ENCODE results near the gene FGFR1OP2. TPM values are rescaled to one million over a fixed set of nuclear protein-coding genes. Genes with fewer than 3 reads are reported as not detected.
"Not testable (repeated sequence)": the region's sequence is repeated elsewhere in the genome, so short reads cannot be mapped to it uniquely, and the experiment has no call there.

The FGFR1OP2 gene
- total RNA-seq (56.0 TPM), polyA plus RNA-seq (52.4 TPM)
- long read RNA-seq, donor 1, partial matches to known transcripts = 0 of 3 reads
- long read RNA-seq, donor 1, other reads (novel, unspliced or antisense) = 0 of 3 reads
- long read RNA-seq, donor 2 = 0 reads
- long read RNA-seq, donor 3, transcript FGFR1OP2-206 (5 exons, 956 nt) = minor isoform, 11 of 115 reads
- long read RNA-seq, donor 3, transcript FGFR1OP2-202 (6 exons, 2,790 nt) = major isoform, 24 of 115 reads
- long read RNA-seq, donor 3, transcript FGFR1OP2-203 (4 exons, 865 nt) = minor isoform, 5 of 115 reads
- long read RNA-seq, donor 3, partial matches to known transcripts = 49 of 115 reads
- long read RNA-seq, donor 3, other reads (novel, unspliced or antisense) = 21 of 115 reads
- long read RNA-seq, donor 4, transcript FGFR1OP2-202 (6 exons, 2,790 nt) = major isoform, 8 of 52 reads
- long read RNA-seq, donor 4, partial matches to known transcripts = 11 of 52 reads
- long read RNA-seq, donor 4, other reads (novel, unspliced or antisense) = 28 of 52 reads
- long read RNA-seq, donor 5, transcript FGFR1OP2-206 (5 exons, 956 nt) = minor isoform, 9 of 50 reads
- long read RNA-seq, donor 5, transcript FGFR1OP2-202 (6 exons, 2,790 nt) = major isoform, 29 of 50 reads
- long read RNA-seq, donor 5, transcript FGFR1OP2-204 (2 exons, 2,945 nt) = minor isoform, 6 of 50 reads
- long read RNA-seq, donor 5, partial matches to known transcripts = 0 of 50 reads
- long read RNA-seq, donor 5, other reads (novel, unspliced or antisense) = 0 of 50 reads
- long read RNA-seq, donor 6, transcript FGFR1OP2-206 (5 exons, 956 nt) = minor isoform, 5 of 171 reads
- long read RNA-seq, donor 6, transcript FGFR1OP2-202 (6 exons, 2,790 nt) = major isoform, 14 of 171 reads
- long read RNA-seq, donor 6, partial matches to known transcripts = 147 of 171 reads
- long read RNA-seq, donor 6, other reads (novel, unspliced or antisense) = 0 of 171 reads
- long read RNA-seq, donor 7, transcript FGFR1OP2-202 (6 exons, 2,790 nt) = major isoform, 24 of 48 reads
- long read RNA-seq, donor 7, partial matches to known transcripts = 16 of 48 reads
- long read RNA-seq, donor 7, other reads (novel, unspliced or antisense) = 0 of 48 reads
- long read RNA-seq, donor 8, transcript FGFR1OP2-202 (6 exons, 2,790 nt) = major isoform, 7 of 15 reads
- long read RNA-seq, donor 8, partial matches to known transcripts = 0 of 15 reads
- long read RNA-seq, donor 8, other reads (novel, unspliced or antisense) = 0 of 15 reads
- long read RNA-seq, donor 9, transcript FGFR1OP2-201 (7 exons, 2,924 nt) = minor isoform, 5 of 28 reads
- long read RNA-seq, donor 9, transcript FGFR1OP2-202 (6 exons, 2,790 nt) = minor isoform, 8 of 28 reads
- long read RNA-seq, donor 9, transcript FGFR1OP2-203 (4 exons, 865 nt) = major isoform, 9 of 28 reads
- long read RNA-seq, donor 9, partial matches to known transcripts = 0 of 28 reads
- long read RNA-seq, donor 9, other reads (novel, unspliced or antisense) = 0 of 28 reads
- long read RNA-seq, donor 10, transcript FGFR1OP2-202 (6 exons, 2,790 nt) = major isoform, 18 of 56 reads
- long read RNA-seq, donor 10, partial matches to known transcripts = 25 of 56 reads
- long read RNA-seq, donor 10, other reads (novel, unspliced or antisense) = 5 of 56 reads

DNA sequence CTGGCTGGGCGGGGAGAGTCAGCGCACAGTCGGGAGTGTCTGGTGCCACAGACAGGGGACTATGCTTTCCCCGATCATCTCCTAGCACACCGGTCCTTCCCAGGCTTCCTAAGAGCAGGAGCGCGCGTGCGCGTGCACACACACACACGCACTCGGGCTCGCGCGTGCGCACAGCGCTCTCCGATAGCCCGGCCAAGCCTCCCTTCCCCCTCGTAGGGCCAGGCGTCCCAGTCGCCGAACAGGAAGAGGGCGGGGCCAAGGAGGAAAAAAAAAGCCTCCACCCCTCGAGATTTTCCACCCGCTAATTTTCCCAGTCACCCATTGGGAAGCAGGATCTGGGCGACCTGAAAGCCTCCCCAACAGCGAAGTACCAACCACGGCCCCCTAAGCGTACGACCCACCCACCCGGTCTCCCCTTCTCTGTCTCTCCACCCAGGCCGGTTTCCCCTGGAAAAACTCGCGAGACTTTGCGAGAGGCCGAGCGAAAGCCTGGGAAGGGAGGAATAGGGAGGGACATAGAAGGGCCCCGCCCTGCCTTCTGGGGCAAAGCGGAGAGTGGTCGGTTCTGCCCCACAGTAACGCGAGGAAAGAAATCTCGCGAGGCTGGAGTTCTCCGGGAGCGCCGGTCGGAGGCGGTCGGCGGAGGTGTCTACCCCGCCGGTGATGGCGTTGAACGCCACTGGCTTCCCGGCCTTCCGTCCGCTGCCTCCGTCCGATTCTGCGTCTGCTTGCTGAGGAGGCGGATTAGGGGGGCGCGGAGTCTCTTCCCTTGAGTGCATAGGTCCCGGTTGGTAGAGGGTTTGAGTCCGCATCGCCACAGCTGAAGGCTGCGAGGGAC is at the start of gene FGFR1OP2, which contains the start of gene INTS13:
TSS of gene FGFR1OP2 (plus strand) at position 608 of the 838 bp plus-strand sequence. CDS start 15,689 bp downstream, outside the sequence.
TSS of gene INTS13 (minus strand) at position 119 of the 838 bp plus-strand sequence. CDS start 1,178 bp downstream, outside the sequence.
- Histone ChIP-seq H3K9me3 (ENCODE audit: control insufficient read depth in 2 of 2, insufficient read depth in 1 of 2, low read length in 1 of 2) (no peaks in the 10 kb centered on the region), H3K4me3 (ENCODE audit: low read length in 2 of 2) (peak within 1 kb of the TSS; percentile 65 to 95), H3K27ac (ENCODE audit: low read depth in 1 of 2, low read length in 1 of 2) (peak within 1 kb of the TSS; percentile 83 to 94), H3K36me3 (ENCODE audit: control insufficient read depth in 2 of 2, insufficient read depth in 2 of 2, low read length in 1 of 2) (peaks cover 0 to 8% of the 10 kb centered on the region in 2 donors), H3K4me1 (ENCODE audit: control insufficient read depth in 2 of 2, insufficient read depth in 2 of 2, low read length in 2 of 2) (peaks cover 16 to 25% of the 10 kb centered on the region in 2 donors), H3K27me3 (ENCODE audit: control insufficient read depth in 2 of 2, insufficient read depth in 1 of 2, low read length in 1 of 2) (no peaks in the 10 kb centered on the region)
- peak; percentile 96 to 99 (median 97) for DNase-seq (ENCODE audit: low read depth in 6 of 9, low spot score in 9 of 9)
- under 1% methylated on average over 69 of the region's 69 CpGs for whole genome bisulfite sequencing

GRCh38 chr12:26890784-26891183 is 47.5 kb upstream of the FGFR1OP2 start:
- Histone ChIP-seq H3K9me3 (ENCODE audit: control insufficient read depth in 2 of 2, insufficient read depth in 1 of 2, low read length in 1 of 2) (no peaks in the 10 kb centered on the region), H3K4me3 (ENCODE audit: low read length in 2 of 2) (no peak overlapping the region), H3K27me3 (ENCODE audit: control insufficient read depth in 2 of 2, insufficient read depth in 1 of 2, low read length in 1 of 2) (no peaks in the 10 kb centered on the region), H3K36me3 (ENCODE audit: control insufficient read depth in 2 of 2, insufficient read depth in 2 of 2, low read length in 1 of 2) (no peaks in the 10 kb centered on the region), H3K27ac (ENCODE audit: low read depth in 1 of 2, low read length in 1 of 2) (no peak overlapping the region), H3K4me1 (ENCODE audit: control insufficient read depth in 2 of 2, insufficient read depth in 2 of 2, low read length in 2 of 2) (no peaks in the 10 kb centered on the region)
- WGBS = 98% methylated on average over 5 of the region's 5 CpGs
- DNase-seq (ENCODE audit: low read depth in 6 of 9, low spot score in 9 of 9) = no peak

- no peaks in the 10 kb centered on the region for H3K9me3 ChIP-seq (ENCODE audit: control insufficient read depth in 2 of 2, insufficient read depth in 1 of 2, low read length in 1 of 2)
- DNase-seq (ENCODE audit: low read depth in 6 of 9, low spot score in 9 of 9) = no peak
- peaks cover 0 to 6% of the 10 kb centered on the region in 2 donors for H3K36me3 ChIP-seq (ENCODE audit: control insufficient read depth in 2 of 2, insufficient read depth in 2 of 2, low read length in 1 of 2)
- WGBS = 49% methylated on average over 1 of the region's 1 CpG
- no peaks in the 10 kb centered on the region for H3K4me1 ChIP-seq (ENCODE audit: control insufficient read depth in 2 of 2, insufficient read depth in 2 of 2, low read length in 2 of 2)
- no peak overlapping the region for H3K27ac ChIP-seq (ENCODE audit: low read depth in 1 of 2, low read length in 1 of 2)
- H3K27me3 ChIP-seq (ENCODE audit: control insufficient read depth in 2 of 2, insufficient read depth in 1 of 2, low read length in 1 of 2) = no peaks in the 10 kb centered on the region
- no peak overlapping the region for H3K4me3 ChIP-seq (ENCODE audit: low read length in 2 of 2)
These were observed 46.6 kb upstream of the FGFR1OP2 start for GRCh38 chr12:26891704-26892103.

DNA sequence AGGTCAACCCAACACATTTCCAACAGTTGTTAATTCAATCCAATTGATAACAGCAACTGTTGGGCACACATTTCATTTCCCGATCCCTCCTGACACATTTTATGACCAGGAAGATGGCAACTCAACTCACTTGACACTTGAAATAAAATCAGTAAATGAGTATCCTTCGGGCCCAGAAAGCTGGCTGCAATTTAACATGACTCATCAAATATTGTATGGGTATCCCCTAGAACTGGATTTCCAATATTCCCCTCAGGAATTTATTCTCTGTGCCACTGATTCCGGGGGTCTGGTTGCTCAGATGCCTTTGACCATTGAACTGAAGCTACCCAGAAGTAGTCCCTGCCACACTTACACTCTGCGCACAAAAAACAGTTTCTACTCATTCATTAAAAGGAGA is 42.6 kb upstream of the FGFR1OP2 start:
- DNase-seq (ENCODE audit: low read depth in 6 of 9, low spot score in 9 of 9) = no peak

DNA sequence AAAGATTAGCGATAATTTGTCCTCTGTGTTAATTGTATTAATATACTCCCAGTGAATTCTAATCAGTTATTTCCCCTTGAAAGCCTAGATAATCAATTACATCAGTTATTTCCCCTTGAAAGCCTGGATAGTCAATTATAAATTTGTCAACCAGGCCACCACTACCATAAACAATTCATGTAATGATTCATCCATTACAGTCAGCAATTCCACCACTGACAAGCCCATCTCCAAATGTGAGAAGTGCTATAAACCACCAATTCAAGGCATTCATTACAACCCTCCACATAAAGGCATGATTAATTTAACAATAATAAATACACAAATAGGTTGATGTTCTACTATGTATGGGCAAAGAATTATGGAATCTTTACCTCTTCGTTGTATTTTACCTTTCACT is 41.4 kb upstream of the FGFR1OP2 start:
- no peaks in the 10 kb centered on the region for H3K9me3 ChIP-seq (ENCODE audit: control insufficient read depth in 2 of 2, insufficient read depth in 1 of 2, low read length in 1 of 2)
- no peak for DNase-seq (ENCODE audit: low read depth in 6 of 9, low spot score in 9 of 9)
- peaks cover 3 to 19% of the 10 kb centered on the region in 2 donors for H3K36me3 ChIP-seq (ENCODE audit: control insufficient read depth in 2 of 2, insufficient read depth in 2 of 2, low read length in 1 of 2)
- no peaks in the 10 kb centered on the region for H3K27me3 ChIP-seq (ENCODE audit: control insufficient read depth in 2 of 2, insufficient read depth in 1 of 2, low read length in 1 of 2)
- WGBS = 98% methylated on average over 2 of the region's 2 CpGs
- no peaks in the 10 kb centered on the region for H3K4me1 ChIP-seq (ENCODE audit: control insufficient read depth in 2 of 2, insufficient read depth in 2 of 2, low read length in 2 of 2)
- H3K4me3 ChIP-seq (ENCODE audit: low read length in 2 of 2) = no peak overlapping the region
- no peak overlapping the region for H3K27ac ChIP-seq (ENCODE audit: low read depth in 1 of 2, low read length in 1 of 2)

More for the DNA sequence above, 42.6 kb upstream of the FGFR1OP2 start:
- 99% methylated on average over 4 of the region's 4 CpGs for WGBS
- Histone ChIP-seq H3K9me3 (ENCODE audit: control insufficient read depth in 2 of 2, insufficient read depth in 1 of 2, low read length in 1 of 2) (no peaks in the 10 kb centered on the region), H3K27ac (ENCODE audit: low read depth in 1 of 2, low read length in 1 of 2) (no peak overlapping the region), H3K27me3 (ENCODE audit: control insufficient read depth in 2 of 2, insufficient read depth in 1 of 2, low read length in 1 of 2) (no peaks in the 10 kb centered on the region), H3K4me1 (ENCODE audit: control insufficient read depth in 2 of 2, insufficient read depth in 2 of 2, low read length in 2 of 2) (no peaks in the 10 kb centered on the region), H3K4me3 (ENCODE audit: low read length in 2 of 2) (no peak overlapping the region), H3K36me3 (ENCODE audit: control insufficient read depth in 2 of 2, insufficient read depth in 2 of 2, low read length in 1 of 2) (peaks cover 3 to 19% of the 10 kb centered on the region in 2 donors)

DNA sequence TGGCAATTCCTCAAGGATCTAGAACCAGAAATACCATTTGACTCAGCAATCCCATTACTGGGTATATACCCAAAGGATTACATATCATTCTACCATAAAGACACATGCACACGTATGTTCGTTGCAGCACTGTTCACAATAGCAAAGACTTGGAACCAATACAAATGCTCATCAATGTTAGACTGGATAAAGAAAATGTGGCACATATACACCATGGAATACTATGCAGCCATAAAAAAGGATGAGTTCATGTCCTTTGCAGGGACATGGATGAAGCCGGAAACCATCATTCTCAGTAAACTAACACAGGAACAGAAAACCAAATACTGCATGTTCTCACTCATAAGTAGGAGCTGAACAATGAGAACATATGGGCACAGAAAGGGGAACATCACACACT is 34.9 kb upstream of the FGFR1OP2 start:
- not testable (repeated sequence) for H3K4me1 ChIP-seq (ENCODE audit: control insufficient read depth in 2 of 2, insufficient read depth in 2 of 2, low read length in 2 of 2); H3K4me3 ChIP-seq (ENCODE audit: low read length in 2 of 2); H3K27ac ChIP-seq (ENCODE audit: low read depth in 1 of 2, low read length in 1 of 2); H3K27me3 ChIP-seq (ENCODE audit: control insufficient read depth in 2 of 2, insufficient read depth in 1 of 2, low read length in 1 of 2); DNase-seq (ENCODE audit: low read depth in 6 of 9, low spot score in 9 of 9); H3K9me3 ChIP-seq (ENCODE audit: control insufficient read depth in 2 of 2, insufficient read depth in 1 of 2, low read length in 1 of 2)
- WGBS = 99% methylated on average over 2 of the region's 3 CpGs
- H3K36me3 ChIP-seq (ENCODE audit: control insufficient read depth in 2 of 2, insufficient read depth in 2 of 2, low read length in 1 of 2) = peaks cover 8 to 33% of the 10 kb centered on the region in 2 donors

- Histone ChIP-seq H3K27ac (ENCODE audit: low read depth in 1 of 2, low read length in 1 of 2) (no peak overlapping the region), H3K4me3 (ENCODE audit: low read length in 2 of 2) (no peak overlapping the region), H3K4me1 (ENCODE audit: control insufficient read depth in 2 of 2, insufficient read depth in 2 of 2, low read length in 2 of 2) (peaks cover 6 to 10% of the 10 kb centered on the region in 2 donors), H3K36me3 (ENCODE audit: control insufficient read depth in 2 of 2, insufficient read depth in 2 of 2, low read length in 1 of 2) (peaks cover 12 to 40% of the 10 kb centered on the region in 2 donors), H3K27me3 (ENCODE audit: control insufficient read depth in 2 of 2, insufficient read depth in 1 of 2, low read length in 1 of 2) (no peaks in the 10 kb centered on the region), H3K9me3 (ENCODE audit: control insufficient read depth in 2 of 2, insufficient read depth in 1 of 2, low read length in 1 of 2) (no peaks in the 10 kb centered on the region)
- 66% methylated on average over 1 of the region's 1 CpG for WGBS
- no peak for DNase-seq (ENCODE audit: low read depth in 6 of 9, low spot score in 9 of 9)
These were observed 32.2 kb upstream of the FGFR1OP2 start for GRCh38 chr12:26906024-26906423.

All from thymus (tissue), 14 donors.